ENCODE measurements around the gene STX4.
"Not testable (repeated sequence)": the region's sequence is repeated elsewhere in the genome, so short reads cannot be mapped to it uniquely, and the experiment has no call there.

STX4 gene

GRCh38 chr16:30998852-30999761, 34.3 kb upstream of the STX4 start:
- no peak for DNase-seq

- DNase-seq: no peak
These were observed 32.5 kb upstream of the STX4 start for GRCh38 chr16:31000671-31001382.

- DNase-seq: no peak
These were observed 31.7 kb upstream of the STX4 start for GRCh38 chr16:31001507-31002249.

GRCh38 chr16:31002250-31002700, 31.1 kb upstream of the STX4 start:
- DNase-seq: no peak

GRCh38 chr16:31002862-31003341, 30.5 kb upstream of the STX4 start:
- DNase-seq: no peak

- DNase-seq: no peak
These were observed 29.6 kb upstream of the STX4 start for GRCh38 chr16:31003744-31004143.

GRCh38 chr16:31004658-31005057, 28.7 kb upstream of the STX4 start:
- DNase-seq: no peak

GRCh38 chr16:31005350-31006085, 27.8 kb upstream of the STX4 start:
- no peak for DNase-seq

- DNase-seq: no peak
These were observed 27.3 kb upstream of the STX4 start for GRCh38 chr16:31006086-31006385.

- no peak for DNase-seq
These were observed 26.8 kb upstream of the STX4 start for GRCh38 chr16:31006589-31006988.

- no peak for DNase-seq
These were observed 25.7 kb upstream of the STX4 start for GRCh38 chr16:31007684-31008083.

- DNase-seq: peak; percentile 58
These were observed 25.2 kb upstream of the STX4 start for GRCh38 chr16:31008149-31008548.

GRCh38 chr16:31008551-31008950, 24.8 kb upstream of the STX4 start:
- DNase-seq: no peak

GRCh38 chr16:31009120-31009519, 24.2 kb upstream of the STX4 start:
- no peak for DNase-seq

- no peak for DNase-seq
These were observed 23.3 kb upstream of the STX4 start for GRCh38 chr16:31009894-31010584.

- DNase-seq: no peak
These were observed 22.6 kb upstream of the STX4 start, which contains the start of gene STX1B for GRCh38 chr16:31010585-31011325. Gene STX1B, minus strand, starts transcription at chr16:31010638. Its CDS starts 242 bp downstream, at chr16:31010396.

GRCh38 chr16:31011815-31012214, 21.5 kb upstream of the STX4 start:
- DNase-seq: not testable (repeated sequence)

- not testable (repeated sequence) for DNase-seq
These were observed 20.1 kb upstream of the STX4 start for GRCh38 chr16:31013292-31013691.

- no peak for DNase-seq
These were observed 17.3 kb upstream of the STX4 start for GRCh38 chr16:31016018-31016417.

- DNase-seq: not testable (repeated sequence)
These were observed 15.6 kb upstream of the STX4 start for GRCh38 chr16:31017756-31018155.

- no peak for DNase-seq
These were observed 12.8 kb upstream of the STX4 start for GRCh38 chr16:31020536-31020935.

Measured in amniotic stem cell (primary cell).